NCI-H2196 (cell line): ENCODE results near the gene CCNE1.
"Not testable (repeated sequence)": the region's sequence is repeated elsewhere in the genome, so short reads cannot be mapped to it uniquely, and the experiment has no call there.

Source experiments
- DNase-seq: peaks from one replicate; lab custom pipeline; 2025; ENCODE audit not compliant: unreplicated experiment; lab: John Stamatoyannopoulos, UW

CCNE1 gene

GRCh38 chr19:29812881-29813275, 1.1 kb downstream of the CCNE1 start:
- no peak for DNase-seq

GRCh38 chr19:29813642-29814041, 1.9 kb downstream of the CCNE1 start:
- DNase-seq = no peak

GRCh38 chr19:29815231-29815630, 3.4 kb downstream of the CCNE1 start:
- no peak for DNase-seq

GRCh38 chr19:29817316-29817715, 5.5 kb downstream of the CCNE1 start:
- no peak for DNase-seq

GRCh38 chr19:29819300-29819699, 7.5 kb downstream of the CCNE1 start:
- DNase-seq = no peak

- DNase-seq = no peak
Observed at GRCh38 chr19:29819986-29820385, 8.2 kb downstream of the CCNE1 start.

- no peak for DNase-seq
Observed at GRCh38 chr19:29823581-29824330, 12.0 kb downstream of the CCNE1 start.

GRCh38 chr19:29825263-29825662, 13.5 kb downstream of the CCNE1 start:
- not testable (repeated sequence) for DNase-seq

GRCh38 chr19:29831041-29831548, 19.3 kb downstream of the CCNE1 start:
- no peak for DNase-seq

GRCh38 chr19:29831686-29832085, 19.9 kb downstream of the CCNE1 start:
- DNase-seq = no peak

- DNase-seq = no peak
Observed at GRCh38 chr19:29832801-29833200, 21.0 kb downstream of the CCNE1 start.

- no peak for DNase-seq
Observed at GRCh38 chr19:29833614-29834261, 21.9 kb downstream of the CCNE1 start.

- no peak for DNase-seq
Observed at GRCh38 chr19:29834991-29835846, 23.4 kb downstream of the CCNE1 start.

GRCh38 chr19:29836409-29836825, 24.6 kb downstream of the CCNE1 start:
- DNase-seq = no peak

- no peak for DNase-seq
Observed at GRCh38 chr19:29837448-29837981, 25.7 kb downstream of the CCNE1 start.

GRCh38 chr19:29837996-29838395, 26.2 kb downstream of the CCNE1 start:
- DNase-seq = no peak

GRCh38 chr19:29840066-29840950, 28.5 kb downstream of the CCNE1 start:
- no peak for DNase-seq

- DNase-seq = no peak
Observed at GRCh38 chr19:29841209-29841558, 29.4 kb downstream of the CCNE1 start.

GRCh38 chr19:29841559-29842367, 30.0 kb downstream of the CCNE1 start:
- peak; percentile 65 for DNase-seq
